H1 (cell line): Measurements from ENCODE around the gene SRCIN1. TPM values are rescaled to one million over a fixed set of nuclear protein-coding genes. Genes with fewer than 3 reads are reported as not detected.

Experiments used
- CBX8 ChIP-seq: fragments of 300-800, 300-1000 bp; sonication (generic); IDR thresholded peaks from 2 replicates; pipeline ENCODE4 v1.7.1; 2016; ENCODE audit warnings: low read depth, low read length, borderline replicate concordance
- SIN3A ChIP-seq, 2 experiments: IDR thresholded peaks in 1 of 2; conservative IDR thresholded peaks in 1 of 2; 2 replicates each; pipeline ENCODE4 v1.6.1; 2011 to 2012; ENCODE audit warnings: low read length in 2 of 2, improper control_type of control experiment in 1 of 2, low read depth in 1 of 2, mild to moderate bottlenecking in 1 of 2
- SP1 ChIP-seq: IDR thresholded peaks from 2 replicates; pipeline ENCODE4 v1.6.1; 2011; ENCODE audit warnings: low read depth, low read length
- SUZ12 ChIP-seq: fragments of 200-600 bp; sonication (generic); IDR thresholded peaks from 2 replicates; pipeline ENCODE4 v1.6.1; 2012; ENCODE audit warnings: mild to moderate bottlenecking, inconsistent platforms, low read length, moderate library complexity, mixed read lengths
- polyA plus RNA-seq, 7 experiments: library from polyadenylated mRNA; depleted of rRNA in 3 of 7; stranded (reverse) in 5 of 7; unstranded in 2 of 7; fragments of >200 nt in 5 of 7; fragments of 200-250 nt in 2 of 7; gene quantifications; 1 replicate in 5 of 7; 2 replicates in 1 of 7; 4 replicates in 1 of 7; pipeline versions ENCODE4 v1.2.1 to v1.2.3, GENCODE V29; 2011 to 2013; ENCODE audit warnings: missing spikeins in 2 of 7, mixed read lengths in 2 of 7
- total RNA-seq: library from RNA; stranded (reverse); fragmentation: NEBNext Ultra II Directional; extraction: Animal tissue kit (Norgen Biotek cat#: 25700); gene quantifications from 2 replicates; pipeline ENCODE4 v1.2.1, GENCODE V29; 2021

The SRCIN1 gene
- total and polyA plus RNA-seq, 2 of the 8 experiments (the other 6 are each of a cell fraction or from before 2014, with no cell fraction given), result 2.8 to 3.8 TPM

- TF ChIP-seq CBX8, result no peak
- no peak for TF ChIP-seq SP1
- no peak for TF ChIP-seq SUZ12
- TF ChIP-seq SIN3A (conservative IDR thresholded peaks at IDR 0.05 in 1 of 2, IDR thresholded peaks at IDR 0.05 in 1 of 2; ENCODE audit: low read depth in 1 of 2, low read length in 2 of 2), result no peak
- TF ChIP-seq, all 59 proteins: peak for 0
Observed at GRCh38 chr17:38653679-38654078, 47.9 kb upstream of the SRCIN1 start (continued).
